HEK293 (cell line): ENCODE results near the gene TMEM233.

Source experiments
- CTCF ChIA-PET: fragments of 350-600 bp; formaldehyde crosslinking; extraction: SDS; loops from one replicate; lab custom pipeline; 2021; ENCODE audit warnings: antibody characterized with exemption; lab: Yijun Ruan, JAX
- POLR2A ChIA-PET: fragments of 300-600 bp; formaldehyde crosslinking; extraction: SDS; loops from one replicate; lab custom pipeline; 2020; ENCODE audit warnings: antibody characterized with exemption, inconsistent platforms; lab: Yijun Ruan, JAX
- H3K27ac ChIP-seq: fragments of 200-500 bp; sonication (Bioruptor generic); 2 replicates; pipeline ENCODE4 v1.5.1; 2014; ENCODE audit warnings: low read depth, low read length, control low read depth, inconsistent platforms; ENCODE audit errors: extremely low read depth
- H3K36me3 ChIP-seq, 2 experiments: fragments of 200-500 bp in 1 of 2; sonication (Bioruptor generic) in 1 of 2; 1 replicate in 1 of 2; 2 replicates in 1 of 2; pipeline ENCODE4 v1.5.1; 2014 to 2017; ENCODE audit warnings: inconsistent platforms in 2 of 2, low read length in 2 of 2; ENCODE audit not compliant: control insufficient read depth in 2 of 2, insufficient read depth in 1 of 2
- H3K4me1 ChIP-seq: fragments of 200-500 bp; sonication (Bioruptor generic); 2 replicates; pipeline ENCODE4 v1.5.1; 2014; ENCODE audit warnings: mild to moderate bottlenecking, low read length, inconsistent platforms; ENCODE audit not compliant: control insufficient read depth, insufficient read depth
- H3K4me3 ChIP-seq: 2 replicates; pipeline ENCODE4 v1.5.1; 2011; ENCODE audit warnings: low read depth, mild to moderate bottlenecking, control low read depth, low read length, moderate library complexity
- H3K9me3 ChIP-seq: fragments of 200-500 bp; sonication (Bioruptor generic); 2 replicates; pipeline ENCODE4 v1.5.1; 2014; ENCODE audit warnings: low read depth, low read length, inconsistent platforms; ENCODE audit not compliant: control insufficient read depth, insufficient read depth
- GFI1B ChIP-seq: fragments of 450-650 bp; formaldehyde crosslinking; IDR thresholded peaks from 2 replicates; pipeline ENCODE4 v1.5.1; 2016; ENCODE audit warnings: missing biosample characterization, missing genetic modification characterization
- IKZF3 ChIP-seq: fragments of 450-650 bp; IDR thresholded peaks from 2 replicates; pipeline ENCODE4 v1.5.0; 2018; ENCODE audit warnings: missing biosample characterization, mild to moderate bottlenecking, missing genetic modification characterization, moderate library complexity
- ZBTB48 ChIP-seq: fragments of 450-650 bp; formaldehyde crosslinking; IDR thresholded peaks from 2 replicates; pipeline ENCODE4 v1.5.1; 2016; ENCODE audit warnings: missing biosample characterization, missing genetic modification characterization
- ZNF112 ChIP-seq: fragments of 450-650 bp; formaldehyde crosslinking; IDR thresholded peaks from 2 replicates; pipeline ENCODE4 v1.5.0; 2017; ENCODE audit warnings: missing biosample characterization, missing genetic modification characterization
- ZNF214 ChIP-seq: fragments of 450-650 bp; formaldehyde crosslinking; IDR thresholded peaks from 2 replicates; pipeline ENCODE4 v1.5.1; 2017; ENCODE audit warnings: missing biosample characterization, mild to moderate bottlenecking, missing genetic modification characterization, borderline replicate concordance
- ZNF292 ChIP-seq: fragments of 450-650 bp; formaldehyde crosslinking; IDR thresholded peaks from 2 replicates; pipeline ENCODE4 v1.5.1; 2016; ENCODE audit warnings: low read depth, missing biosample characterization, missing genetic modification characterization, borderline replicate concordance
- ZNF302 ChIP-seq: fragments of 450-650 bp; formaldehyde crosslinking; IDR thresholded peaks from 2 replicates; pipeline ENCODE4 v1.5.1; 2016; ENCODE audit warnings: missing biosample characterization, missing genetic modification characterization, low read depth
- ZNF366 ChIP-seq: fragments of 450-650 bp; formaldehyde crosslinking; conservative IDR thresholded peaks from 2 replicates; pipeline ENCODE4 v1.5.1; 2016; ENCODE audit warnings: missing biosample characterization, missing genetic modification characterization
- ZNF404 ChIP-seq: fragments of 450-650 bp; formaldehyde crosslinking; IDR thresholded peaks from 2 replicates; pipeline ENCODE4 v1.5.1; 2017; ENCODE audit warnings: missing biosample characterization, missing genetic modification characterization
- ZNF433 ChIP-seq: fragments of 450-650 bp; formaldehyde crosslinking; IDR thresholded peaks from 2 replicates; pipeline ENCODE4 v1.5.1; 2016; ENCODE audit warnings: missing biosample characterization, missing genetic modification characterization, low read depth
- ZNF585B ChIP-seq: fragments of 450-650 bp; formaldehyde crosslinking; IDR thresholded peaks from 2 replicates; pipeline ENCODE4 v1.5.1; 2016; ENCODE audit warnings: missing biosample characterization, missing genetic modification characterization
- ZNF660 ChIP-seq: fragments of 450-650 bp; IDR thresholded peaks from 2 replicates; pipeline ENCODE4 v1.5.1; 2018; ENCODE audit warnings: missing biosample characterization, mild to moderate bottlenecking, missing genetic modification characterization
- ZSCAN16 ChIP-seq: fragments of 450-650 bp; formaldehyde crosslinking; IDR thresholded peaks from 2 replicates; pipeline ENCODE4 v1.5.1; 2016; ENCODE audit warnings: missing biosample characterization, missing genetic modification characterization
- ZSCAN23 ChIP-seq: fragments of 450-650 bp; formaldehyde crosslinking; IDR thresholded peaks from 2 replicates; pipeline ENCODE4 v1.5.1; 2016; ENCODE audit warnings: missing biosample characterization, missing genetic modification characterization
- ZXDB ChIP-seq: fragments of 450-650 bp; formaldehyde crosslinking; IDR thresholded peaks from 2 replicates; pipeline ENCODE4 v1.5.1; 2016; ENCODE audit warnings: missing biosample characterization, missing genetic modification characterization
- TF ChIP-seq, protein P1 (sequence below): fragments of 450-650 bp; formaldehyde crosslinking; IDR thresholded peaks from 2 replicates; pipeline ENCODE4 v1.5.1; 2016; ENCODE audit warnings: missing biosample characterization, missing genetic modification characterization, borderline replicate concordance
- TF ChIP-seq, protein P2 (sequence below): fragments of 450-650 bp; formaldehyde crosslinking; IDR thresholded peaks from 2 replicates; pipeline ENCODE4 v1.5.1; 2016; ENCODE audit warnings: missing biosample characterization, missing genetic modification characterization
- TF ChIP-seq, protein P3 (sequence below): fragments of 450-650 bp; formaldehyde crosslinking; IDR thresholded peaks from 2 replicates; pipeline ENCODE4 v1.5.1; 2016; ENCODE audit warnings: missing biosample characterization, missing genetic modification characterization
- TF ChIP-seq, protein P4 (sequence below): fragments of 450-650 bp; formaldehyde crosslinking; IDR thresholded peaks from 2 replicates; pipeline ENCODE4 v1.5.1; 2016; ENCODE audit warnings: missing biosample characterization, missing genetic modification characterization

TMEM233 gene

DNA sequence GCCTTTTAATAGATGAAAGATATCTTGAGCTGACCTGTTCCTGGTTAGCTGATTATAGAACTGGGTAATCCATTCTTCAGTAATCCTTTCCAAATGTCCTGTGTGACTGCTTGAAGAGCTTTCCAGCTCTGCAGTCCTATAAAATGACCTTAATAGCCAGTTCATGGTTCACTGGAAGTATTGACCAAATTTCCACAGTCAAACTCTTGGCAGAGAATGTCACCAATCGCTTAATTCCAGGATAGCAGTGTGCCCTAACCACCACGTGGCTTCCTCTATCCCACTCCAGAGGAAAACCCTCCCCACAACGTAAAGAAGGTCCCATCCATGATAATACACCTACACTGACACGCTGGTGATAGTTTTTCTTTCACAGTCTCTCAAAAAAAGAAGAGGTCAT, 91.8 kb downstream of the TMEM233 start:
- peaks cover 9 to 53% of the 10 kb centered on the region in 2 experiments; a peak in 2 of 3 replicates for H3K36me3 ChIP-seq
- no peaks in the 10 kb centered on the region for H3K4me1 ChIP-seq
- ChIA-PET POLR2A (no interaction called here), CTCF (interaction anchor here (0.6 kb wide), 1 partner anchor 56 kb away, joined by 3 read pairs; no protein-coding TSS in a partner anchor)
- no peak overlapping the region for H3K27ac ChIP-seq
- no peak overlapping the region for H3K4me3 ChIP-seq
- TF ChIP-seq ZNF112 (tag by site-specific recombination) (no peak), ZBTB48 (tag by site-specific recombination) (no peak), ZSCAN23 (no peak), ZNF433 (no peak), ZNF404 (tag by site-specific recombination) (no peak), ZNF292 (tag by site-specific recombination) (no peak), ZNF302 (no peak), ZNF585B (no peak), ZNF214 (no peak), ZNF660 (tag by site-specific recombination) (no peak), ZSCAN16 (tag by site-specific recombination) (no peak), ZXDB (tag by site-specific recombination) (no peak), GFI1B (tag by site-specific recombination) (no peak), IKZF3 (tag by site-specific recombination) (no peak), ZNF366 (no peak)
- TF ChIP-seq, protein P1, sequence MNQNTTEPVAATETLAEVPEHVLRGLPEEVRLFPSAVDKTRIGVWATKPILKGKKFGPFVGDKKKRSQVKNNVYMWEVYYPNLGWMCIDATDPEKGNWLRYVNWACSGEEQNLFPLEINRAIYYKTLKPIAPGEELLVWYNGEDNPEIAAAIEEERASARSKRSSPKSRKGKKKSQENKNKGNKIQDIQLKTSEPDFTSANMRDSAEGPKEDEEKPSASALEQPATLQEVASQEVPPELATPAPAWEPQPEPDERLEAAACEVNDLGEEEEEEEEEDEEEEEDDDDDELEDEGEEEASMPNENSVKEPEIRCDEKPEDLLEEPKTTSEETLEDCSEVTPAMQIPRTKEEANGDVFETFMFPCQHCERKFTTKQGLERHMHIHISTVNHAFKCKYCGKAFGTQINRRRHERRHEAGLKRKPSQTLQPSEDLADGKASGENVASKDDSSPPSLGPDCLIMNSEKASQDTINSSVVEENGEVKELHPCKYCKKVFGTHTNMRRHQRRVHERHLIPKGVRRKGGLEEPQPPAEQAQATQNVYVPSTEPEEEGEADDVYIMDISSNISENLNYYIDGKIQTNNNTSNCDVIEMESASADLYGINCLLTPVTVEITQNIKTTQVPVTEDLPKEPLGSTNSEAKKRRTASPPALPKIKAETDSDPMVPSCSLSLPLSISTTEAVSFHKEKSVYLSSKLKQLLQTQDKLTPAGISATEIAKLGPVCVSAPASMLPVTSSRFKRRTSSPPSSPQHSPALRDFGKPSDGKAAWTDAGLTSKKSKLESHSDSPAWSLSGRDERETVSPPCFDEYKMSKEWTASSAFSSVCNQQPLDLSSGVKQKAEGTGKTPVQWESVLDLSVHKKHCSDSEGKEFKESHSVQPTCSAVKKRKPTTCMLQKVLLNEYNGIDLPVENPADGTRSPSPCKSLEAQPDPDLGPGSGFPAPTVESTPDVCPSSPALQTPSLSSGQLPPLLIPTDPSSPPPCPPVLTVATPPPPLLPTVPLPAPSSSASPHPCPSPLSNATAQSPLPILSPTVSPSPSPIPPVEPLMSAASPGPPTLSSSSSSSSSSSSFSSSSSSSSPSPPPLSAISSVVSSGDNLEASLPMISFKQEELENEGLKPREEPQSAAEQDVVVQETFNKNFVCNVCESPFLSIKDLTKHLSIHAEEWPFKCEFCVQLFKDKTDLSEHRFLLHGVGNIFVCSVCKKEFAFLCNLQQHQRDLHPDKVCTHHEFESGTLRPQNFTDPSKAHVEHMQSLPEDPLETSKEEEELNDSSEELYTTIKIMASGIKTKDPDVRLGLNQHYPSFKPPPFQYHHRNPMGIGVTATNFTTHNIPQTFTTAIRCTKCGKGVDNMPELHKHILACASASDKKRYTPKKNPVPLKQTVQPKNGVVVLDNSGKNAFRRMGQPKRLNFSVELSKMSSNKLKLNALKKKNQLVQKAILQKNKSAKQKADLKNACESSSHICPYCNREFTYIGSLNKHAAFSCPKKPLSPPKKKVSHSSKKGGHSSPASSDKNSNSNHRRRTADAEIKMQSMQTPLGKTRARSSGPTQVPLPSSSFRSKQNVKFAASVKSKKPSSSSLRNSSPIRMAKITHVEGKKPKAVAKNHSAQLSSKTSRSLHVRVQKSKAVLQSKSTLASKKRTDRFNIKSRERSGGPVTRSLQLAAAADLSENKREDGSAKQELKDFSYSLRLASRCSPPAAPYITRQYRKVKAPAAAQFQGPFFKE: no peak
- TF ChIP-seq, protein P2, sequence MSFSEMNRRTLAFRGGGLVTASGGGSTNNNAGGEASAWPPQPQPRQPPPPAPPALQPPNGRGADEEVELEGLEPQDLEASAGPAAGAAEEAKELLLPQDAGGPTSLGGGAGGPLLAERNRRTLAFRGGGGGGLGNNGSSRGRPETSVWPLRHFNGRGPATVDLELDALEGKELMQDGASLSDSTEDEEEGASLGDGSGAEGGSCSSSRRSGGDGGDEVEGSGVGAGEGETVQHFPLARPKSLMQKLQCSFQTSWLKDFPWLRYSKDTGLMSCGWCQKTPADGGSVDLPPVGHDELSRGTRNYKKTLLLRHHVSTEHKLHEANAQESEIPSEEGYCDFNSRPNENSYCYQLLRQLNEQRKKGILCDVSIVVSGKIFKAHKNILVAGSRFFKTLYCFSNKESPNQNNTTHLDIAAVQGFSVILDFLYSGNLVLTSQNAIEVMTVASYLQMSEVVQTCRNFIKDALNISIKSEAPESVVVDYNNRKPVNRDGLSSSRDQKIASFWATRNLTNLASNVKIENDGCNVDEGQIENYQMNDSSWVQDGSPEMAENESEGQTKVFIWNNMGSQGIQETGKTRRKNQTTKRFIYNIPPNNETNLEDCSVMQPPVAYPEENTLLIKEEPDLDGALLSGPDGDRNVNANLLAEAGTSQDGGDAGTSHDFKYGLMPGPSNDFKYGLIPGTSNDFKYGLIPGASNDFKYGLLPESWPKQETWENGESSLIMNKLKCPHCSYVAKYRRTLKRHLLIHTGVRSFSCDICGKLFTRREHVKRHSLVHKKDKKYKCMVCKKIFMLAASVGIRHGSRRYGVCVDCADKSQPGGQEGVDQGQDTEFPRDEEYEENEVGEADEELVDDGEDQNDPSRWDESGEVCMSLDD (tag by site-specific recombination): no peak
- TF ChIP-seq, protein P3, sequence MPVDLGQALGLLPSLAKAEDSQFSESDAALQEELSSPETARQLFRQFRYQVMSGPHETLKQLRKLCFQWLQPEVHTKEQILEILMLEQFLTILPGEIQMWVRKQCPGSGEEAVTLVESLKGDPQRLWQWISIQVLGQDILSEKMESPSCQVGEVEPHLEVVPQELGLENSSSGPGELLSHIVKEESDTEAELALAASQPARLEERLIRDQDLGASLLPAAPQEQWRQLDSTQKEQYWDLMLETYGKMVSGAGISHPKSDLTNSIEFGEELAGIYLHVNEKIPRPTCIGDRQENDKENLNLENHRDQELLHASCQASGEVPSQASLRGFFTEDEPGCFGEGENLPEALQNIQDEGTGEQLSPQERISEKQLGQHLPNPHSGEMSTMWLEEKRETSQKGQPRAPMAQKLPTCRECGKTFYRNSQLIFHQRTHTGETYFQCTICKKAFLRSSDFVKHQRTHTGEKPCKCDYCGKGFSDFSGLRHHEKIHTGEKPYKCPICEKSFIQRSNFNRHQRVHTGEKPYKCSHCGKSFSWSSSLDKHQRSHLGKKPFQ: no peak
- TF ChIP-seq, protein P4, sequence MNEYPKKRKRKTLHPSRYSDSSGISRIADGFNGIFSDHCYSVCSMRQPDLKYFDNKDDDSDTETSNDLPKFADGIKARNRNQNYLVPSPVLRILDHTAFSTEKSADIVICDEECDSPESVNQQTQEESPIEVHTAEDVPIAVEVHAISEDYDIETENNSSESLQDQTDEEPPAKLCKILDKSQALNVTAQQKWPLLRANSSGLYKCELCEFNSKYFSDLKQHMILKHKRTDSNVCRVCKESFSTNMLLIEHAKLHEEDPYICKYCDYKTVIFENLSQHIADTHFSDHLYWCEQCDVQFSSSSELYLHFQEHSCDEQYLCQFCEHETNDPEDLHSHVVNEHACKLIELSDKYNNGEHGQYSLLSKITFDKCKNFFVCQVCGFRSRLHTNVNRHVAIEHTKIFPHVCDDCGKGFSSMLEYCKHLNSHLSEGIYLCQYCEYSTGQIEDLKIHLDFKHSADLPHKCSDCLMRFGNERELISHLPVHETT (tag by site-specific recombination): no peak
- no peaks in the 10 kb centered on the region for H3K9me3 ChIP-seq
